NAMALWA (cell line): ENCODE data around the gene SDHB.
A peak's percentile ranks its signal among the peaks of the same experiment; 100 is the strongest.

Experiments
- DNase-seq: peaks from one replicate; pipeline ENCODE4 v3.0.0-alpha.2; 2015; ENCODE audit warnings: low spot score

The SDHB gene

GRCh38 chr1:17053685-17054410 is at the start of gene SDHB:
Gene SDHB, minus strand, starts transcription at chr1:17054032. Its CDS starts 13 bp downstream, at chr1:17054019.
- peak; percentile 99 for DNase-seq

- DNase-seq: no peak
Measured at GRCh38 chr1:17102232-17102631, 48.4 kb upstream of the SDHB start.

- no peak for DNase-seq
Measured at GRCh38 chr1:17101261-17101660, 47.4 kb upstream of the SDHB start.

GRCh38 chr1:17099616-17100340 is 45.9 kb upstream of the SDHB start:
- DNase-seq: no peak

- DNase-seq: no peak
Measured at GRCh38 chr1:17098446-17099317, 44.9 kb upstream of the SDHB start.

- DNase-seq: no peak
Measured at GRCh38 chr1:17097787-17098186, 44.0 kb upstream of the SDHB start.

- no peak for DNase-seq
Measured at GRCh38 chr1:17097147-17097546, 43.3 kb upstream of the SDHB start.

- no peak for DNase-seq
Measured at GRCh38 chr1:17096584-17096983, 42.8 kb upstream of the SDHB start.

GRCh38 chr1:17095141-17095540 is 41.3 kb upstream of the SDHB start:
- no peak for DNase-seq

GRCh38 chr1:17094664-17095063 is 40.8 kb upstream of the SDHB start:
- DNase-seq: no peak

GRCh38 chr1:17093822-17094393 is 40.1 kb upstream of the SDHB start:
- no peak for DNase-seq

GRCh38 chr1:17091252-17091651 is 37.4 kb upstream of the SDHB start:
- no peak for DNase-seq

GRCh38 chr1:17089506-17089905 is 35.7 kb upstream of the SDHB start:
- no peak for DNase-seq

- no peak for DNase-seq
Measured at GRCh38 chr1:17086751-17087150, 32.9 kb upstream of the SDHB start.

GRCh38 chr1:17084787-17085186 is 31.0 kb upstream of the SDHB start:
- DNase-seq: no peak

GRCh38 chr1:17082761-17083160 is 28.9 kb upstream of the SDHB start:
- DNase-seq: no peak

- DNase-seq: no peak
Measured at GRCh38 chr1:17081439-17081838, 27.6 kb upstream of the SDHB start.

- no peak for DNase-seq
Measured at GRCh38 chr1:17080880-17081279, 27.0 kb upstream of the SDHB start.

GRCh38 chr1:17080085-17080759 is 26.4 kb upstream of the SDHB start:
- DNase-seq: no peak

- DNase-seq: no peak
Measured at GRCh38 chr1:17078991-17079868, 25.4 kb upstream of the SDHB start.
